ENCODE results near the gene MPIG6B.
A peak's percentile ranks its signal among the peaks of the same experiment; 100 is the strongest.

DNA sequence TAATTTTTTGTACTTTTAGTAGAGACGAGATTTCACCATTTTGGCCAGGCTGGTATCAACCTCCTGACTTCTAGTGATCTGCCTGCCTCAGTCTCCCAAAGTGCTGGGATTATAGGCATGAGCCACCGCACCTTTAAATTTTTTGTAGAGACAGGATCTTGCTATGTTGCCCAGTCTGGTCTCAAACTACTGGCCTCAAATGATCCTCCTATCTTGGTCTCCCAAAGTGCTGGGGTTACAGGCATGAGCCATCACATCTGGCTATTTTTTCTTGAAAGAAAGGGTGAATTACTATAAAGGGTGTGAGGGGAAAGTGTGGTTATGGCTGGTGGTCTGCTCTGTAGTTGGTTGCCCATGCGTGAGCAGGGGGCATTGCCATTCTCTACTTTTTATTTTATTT is 14.9 kb upstream of the MPIG6B start:
- TF ChIP-seq, protein P1, sequence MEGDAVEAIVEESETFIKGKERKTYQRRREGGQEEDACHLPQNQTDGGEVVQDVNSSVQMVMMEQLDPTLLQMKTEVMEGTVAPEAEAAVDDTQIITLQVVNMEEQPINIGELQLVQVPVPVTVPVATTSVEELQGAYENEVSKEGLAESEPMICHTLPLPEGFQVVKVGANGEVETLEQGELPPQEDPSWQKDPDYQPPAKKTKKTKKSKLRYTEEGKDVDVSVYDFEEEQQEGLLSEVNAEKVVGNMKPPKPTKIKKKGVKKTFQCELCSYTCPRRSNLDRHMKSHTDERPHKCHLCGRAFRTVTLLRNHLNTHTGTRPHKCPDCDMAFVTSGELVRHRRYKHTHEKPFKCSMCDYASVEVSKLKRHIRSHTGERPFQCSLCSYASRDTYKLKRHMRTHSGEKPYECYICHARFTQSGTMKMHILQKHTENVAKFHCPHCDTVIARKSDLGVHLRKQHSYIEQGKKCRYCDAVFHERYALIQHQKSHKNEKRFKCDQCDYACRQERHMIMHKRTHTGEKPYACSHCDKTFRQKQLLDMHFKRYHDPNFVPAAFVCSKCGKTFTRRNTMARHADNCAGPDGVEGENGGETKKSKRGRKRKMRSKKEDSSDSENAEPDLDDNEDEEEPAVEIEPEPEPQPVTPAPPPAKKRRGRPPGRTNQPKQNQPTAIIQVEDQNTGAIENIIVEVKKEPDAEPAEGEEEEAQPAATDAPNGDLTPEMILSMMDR (tag by site-specific recombination; IDR thresholded peaks at IDR 0.05), result no peak
- TF ChIP-seq, protein P2, sequence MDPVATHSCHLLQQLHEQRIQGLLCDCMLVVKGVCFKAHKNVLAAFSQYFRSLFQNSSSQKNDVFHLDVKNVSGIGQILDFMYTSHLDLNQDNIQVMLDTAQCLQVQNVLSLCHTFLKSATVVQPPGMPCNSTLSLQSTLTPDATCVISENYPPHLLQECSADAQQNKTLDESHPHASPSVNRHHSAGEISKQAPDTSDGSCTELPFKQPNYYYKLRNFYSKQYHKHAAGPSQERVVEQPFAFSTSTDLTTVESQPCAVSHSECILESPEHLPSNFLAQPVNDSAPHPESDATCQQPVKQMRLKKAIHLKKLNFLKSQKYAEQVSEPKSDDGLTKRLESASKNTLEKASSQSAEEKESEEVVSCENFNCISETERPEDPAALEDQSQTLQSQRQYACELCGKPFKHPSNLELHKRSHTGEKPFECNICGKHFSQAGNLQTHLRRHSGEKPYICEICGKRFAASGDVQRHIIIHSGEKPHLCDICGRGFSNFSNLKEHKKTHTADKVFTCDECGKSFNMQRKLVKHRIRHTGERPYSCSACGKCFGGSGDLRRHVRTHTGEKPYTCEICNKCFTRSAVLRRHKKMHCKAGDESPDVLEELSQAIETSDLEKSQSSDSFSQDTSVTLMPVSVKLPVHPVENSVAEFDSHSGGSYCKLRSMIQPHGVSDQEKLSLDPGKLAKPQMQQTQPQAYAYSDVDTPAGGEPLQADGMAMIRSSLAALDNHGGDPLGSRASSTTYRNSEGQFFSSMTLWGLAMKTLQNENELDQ (tag by site-specific recombination; IDR thresholded peaks at IDR 0.05; ENCODE audit: low read depth), result no peak
- no peak for TF ChIP-seq MYNN (tag by site-specific recombination; IDR thresholded peaks at IDR 0.05; ENCODE audit: borderline replicate concordance)
- no peak for TF ChIP-seq ZNF776 (tag by site-specific recombination; IDR thresholded peaks at IDR 0.05; ENCODE audit: borderline replicate concordance)
- no peak for TF ChIP-seq ZNF530 (tag by site-specific recombination; IDR thresholded peaks at IDR 0.05; ENCODE audit: low read depth)
- TF ChIP-seq ZFP37 (tag by site-specific recombination; IDR thresholded peaks at IDR 0.05), result no peak
- TF ChIP-seq ZNF555 (tag by site-specific recombination; conservative IDR thresholded peaks at IDR 0.05), result no peak
- TF ChIP-seq ZNF140 (tag by site-specific recombination; IDR thresholded peaks at IDR 0.05), result no peak
- no peak for TF ChIP-seq ZNF416 (tag by site-specific recombination; IDR thresholded peaks at IDR 0.05)
- TF ChIP-seq ZFP41 (tag by site-specific recombination; IDR thresholded peaks at IDR 0.05; ENCODE audit: borderline replicate concordance), result no peak
- peak; percentile 88 for TF ChIP-seq ZNF121 (tag by site-specific recombination; IDR thresholded peaks at IDR 0.05)
- TF ChIP-seq ZSCAN30 (tag by site-specific recombination; IDR thresholded peaks at IDR 0.05), result no peak
- TF ChIP-seq, protein P3, sequence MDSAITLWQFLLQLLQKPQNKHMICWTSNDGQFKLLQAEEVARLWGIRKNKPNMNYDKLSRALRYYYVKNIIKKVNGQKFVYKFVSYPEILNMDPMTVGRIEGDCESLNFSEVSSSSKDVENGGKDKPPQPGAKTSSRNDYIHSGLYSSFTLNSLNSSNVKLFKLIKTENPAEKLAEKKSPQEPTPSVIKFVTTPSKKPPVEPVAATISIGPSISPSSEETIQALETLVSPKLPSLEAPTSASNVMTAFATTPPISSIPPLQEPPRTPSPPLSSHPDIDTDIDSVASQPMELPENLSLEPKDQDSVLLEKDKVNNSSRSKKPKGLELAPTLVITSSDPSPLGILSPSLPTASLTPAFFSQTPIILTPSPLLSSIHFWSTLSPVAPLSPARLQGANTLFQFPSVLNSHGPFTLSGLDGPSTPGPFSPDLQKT (IDR thresholded peaks at IDR 0.05; ENCODE audit: borderline replicate concordance, low read depth, low read length), result no peak
- TF ChIP-seq ZNF658 (tag by site-specific recombination; IDR thresholded peaks at IDR 0.05), result no peak
